ENCODE results near the gene VWA7.

The VWA7 gene

DNA sequence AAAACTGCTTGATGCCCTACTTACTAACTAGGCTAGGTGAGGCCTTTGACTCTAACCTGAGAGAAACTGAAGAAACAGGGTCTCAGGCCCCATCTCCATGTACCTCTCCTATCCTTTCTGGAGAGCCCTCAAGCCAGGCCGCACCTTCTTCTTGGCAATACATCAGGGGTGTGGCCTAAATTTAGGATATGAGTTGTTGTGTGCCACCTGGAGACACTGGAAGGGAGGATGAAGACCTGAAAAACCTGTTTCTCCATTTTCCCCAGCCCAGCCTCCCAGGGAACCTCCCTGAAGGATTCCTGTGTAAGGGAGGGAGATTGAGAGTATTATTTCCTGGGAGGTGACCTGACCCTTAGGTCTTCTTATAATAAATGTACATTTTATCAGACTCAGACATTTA is 58.9 kb downstream of the VWA7 start:
- DNase-seq (ENCODE audit: insufficient read length, low spot score) (no peak), FAIRE-seq (no peak)
- TF ChIP-seq, protein P1, sequence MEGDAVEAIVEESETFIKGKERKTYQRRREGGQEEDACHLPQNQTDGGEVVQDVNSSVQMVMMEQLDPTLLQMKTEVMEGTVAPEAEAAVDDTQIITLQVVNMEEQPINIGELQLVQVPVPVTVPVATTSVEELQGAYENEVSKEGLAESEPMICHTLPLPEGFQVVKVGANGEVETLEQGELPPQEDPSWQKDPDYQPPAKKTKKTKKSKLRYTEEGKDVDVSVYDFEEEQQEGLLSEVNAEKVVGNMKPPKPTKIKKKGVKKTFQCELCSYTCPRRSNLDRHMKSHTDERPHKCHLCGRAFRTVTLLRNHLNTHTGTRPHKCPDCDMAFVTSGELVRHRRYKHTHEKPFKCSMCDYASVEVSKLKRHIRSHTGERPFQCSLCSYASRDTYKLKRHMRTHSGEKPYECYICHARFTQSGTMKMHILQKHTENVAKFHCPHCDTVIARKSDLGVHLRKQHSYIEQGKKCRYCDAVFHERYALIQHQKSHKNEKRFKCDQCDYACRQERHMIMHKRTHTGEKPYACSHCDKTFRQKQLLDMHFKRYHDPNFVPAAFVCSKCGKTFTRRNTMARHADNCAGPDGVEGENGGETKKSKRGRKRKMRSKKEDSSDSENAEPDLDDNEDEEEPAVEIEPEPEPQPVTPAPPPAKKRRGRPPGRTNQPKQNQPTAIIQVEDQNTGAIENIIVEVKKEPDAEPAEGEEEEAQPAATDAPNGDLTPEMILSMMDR (IDR thresholded peaks at IDR 0.05; ENCODE audit: insufficient read depth, missing control alignments): no peak

DNA sequence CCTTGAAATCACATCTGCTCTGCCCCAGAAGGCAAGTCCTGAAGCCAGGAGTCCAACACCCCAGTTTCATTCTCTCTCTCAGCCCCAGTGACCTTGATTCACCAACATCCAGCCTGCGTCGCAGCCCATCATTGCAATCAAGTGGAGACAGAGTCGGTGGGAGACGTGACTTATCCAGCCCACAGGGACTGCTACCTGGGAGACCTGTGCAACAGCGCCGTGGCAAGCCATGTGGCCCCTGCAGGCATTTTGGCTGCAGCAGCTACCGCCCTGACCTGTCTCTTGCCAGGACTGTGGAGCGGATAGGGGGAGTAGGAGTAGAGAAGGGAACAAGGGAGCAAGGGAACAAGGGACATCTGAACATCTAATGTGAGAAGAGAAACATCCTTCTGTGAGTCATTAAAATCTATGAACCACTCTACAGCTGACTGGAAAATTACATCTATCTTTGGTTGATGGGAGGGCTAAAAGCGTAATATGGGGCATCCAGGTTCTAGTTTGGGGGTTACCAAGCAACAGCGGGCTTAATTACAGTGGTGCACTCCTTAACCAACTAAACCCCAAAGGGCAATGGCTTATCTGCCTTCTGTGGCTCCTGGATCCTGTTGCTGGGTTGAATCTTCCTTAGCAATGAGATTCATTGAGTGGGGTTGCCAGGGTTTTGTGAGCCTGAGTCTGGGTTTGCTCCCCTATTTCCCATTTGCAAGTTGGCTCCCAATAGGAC is 59.5 kb downstream of the VWA7 start:
- FAIRE-seq: no peak
- TF ChIP-seq, protein P1 (IDR thresholded peaks at IDR 0.05; ENCODE audit: insufficient read depth, missing control alignments): no peak
- no peak for DNase-seq (ENCODE audit: insufficient read length, low spot score)
